Stimulated activated CD4-positive, alpha-beta T cell treated with anti-CD3 and anti-CD28 coated beads, Interleukin-12 subunit alpha, Interleukin-12 subunit beta, amount 100 ng/mL, for 48 hours (primary cell): ENCODE results near the gene MYO10.

Experiments
- DNase-seq, 3 donors: peaks; one replicate each; pipeline ENCODE4 v3.0.0-alpha.2; 2020; ENCODE audit warnings: low read depth in 2 of 3, low spot score in 1 of 3

The MYO10 gene

DNA sequence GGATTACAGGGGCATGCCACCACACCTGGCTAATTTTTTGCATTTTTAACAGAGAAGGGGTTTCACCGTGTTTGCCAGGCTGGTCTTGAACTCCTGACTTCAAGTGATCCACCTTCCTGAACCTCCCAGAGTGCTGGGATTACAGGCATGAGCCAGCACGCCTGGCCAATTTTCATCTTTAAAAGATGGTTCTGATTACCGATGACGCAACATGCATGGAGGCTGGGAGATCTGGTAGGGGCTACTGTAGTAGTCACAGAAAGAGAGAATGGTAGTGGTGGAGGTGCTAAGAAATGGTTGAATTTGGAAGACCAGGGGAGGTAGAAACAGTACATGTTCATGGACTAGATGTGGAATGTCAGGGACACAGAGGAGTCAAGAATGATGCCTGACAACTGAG is 296.9 kb downstream of the MYO10 start:
- no peak for DNase-seq

DNA sequence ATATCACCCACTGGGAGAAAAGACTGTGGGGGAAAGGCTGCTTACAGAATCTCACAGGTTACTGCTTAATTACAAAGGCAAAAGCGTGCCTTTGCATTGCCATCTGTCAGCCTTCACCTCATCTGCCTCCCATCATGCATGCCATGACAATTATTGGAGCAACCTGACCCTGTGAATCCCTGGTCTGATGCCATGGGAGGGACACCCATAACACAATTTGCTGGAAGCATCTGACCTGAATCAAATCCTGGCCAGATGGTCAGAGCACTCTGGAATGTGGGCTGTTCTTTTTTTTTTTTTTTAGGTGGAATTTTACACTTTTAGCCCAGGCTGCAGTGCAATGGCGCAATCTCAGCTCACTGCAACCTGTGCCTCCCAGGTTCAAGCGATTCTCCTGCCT is 307.7 kb downstream of the MYO10 start:
- no peak for DNase-seq

DNA sequence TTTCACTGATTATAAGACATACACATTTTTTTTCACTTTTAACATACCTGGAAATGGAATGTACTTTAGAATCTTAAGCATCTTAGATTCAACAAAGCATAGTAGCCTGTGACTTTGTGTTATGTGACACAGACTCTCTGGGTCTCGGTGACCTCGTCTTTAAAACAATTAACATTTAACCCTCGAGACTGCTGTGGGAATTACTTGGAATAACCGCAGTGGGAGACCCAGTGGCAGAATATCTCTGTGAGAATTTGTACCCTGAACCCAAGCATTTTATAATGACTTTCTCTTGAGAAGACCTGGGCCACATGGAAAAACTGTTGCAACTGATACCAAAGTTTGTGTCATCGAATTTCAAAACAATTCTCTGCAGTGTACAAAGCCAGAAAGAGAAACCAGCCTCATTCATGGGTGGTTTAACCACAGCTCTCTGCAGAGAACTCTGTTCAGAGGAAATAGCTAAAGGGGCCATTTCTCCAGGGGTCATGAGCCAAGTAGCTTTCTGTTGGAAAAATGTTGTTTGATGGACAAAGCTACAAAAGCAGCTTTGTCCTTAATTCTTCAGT is 309.3 kb downstream of the MYO10 start:
- peak in 1 of 3 donors; percentile 34 for DNase-seq

DNA sequence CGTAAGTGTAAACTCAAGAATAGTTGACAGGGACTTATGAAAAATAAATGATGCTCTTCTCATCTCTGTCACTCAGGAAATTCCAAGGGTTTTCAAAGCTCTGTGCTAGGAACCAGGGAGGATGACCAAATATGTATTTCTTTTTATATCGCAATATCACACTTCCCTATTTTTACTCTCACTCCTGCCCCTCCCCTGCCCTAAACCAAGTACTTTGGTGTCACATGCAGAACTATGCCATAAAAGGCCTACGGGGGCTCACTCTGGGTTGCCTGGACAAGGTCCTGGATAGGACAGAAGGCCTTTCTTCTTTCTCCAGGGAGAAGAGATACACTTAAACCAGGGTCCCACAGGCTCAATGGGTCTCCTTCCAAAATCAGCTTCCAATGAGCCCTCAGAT is 311.0 kb downstream of the MYO10 start:
- DNase-seq, result no peak

DNA sequence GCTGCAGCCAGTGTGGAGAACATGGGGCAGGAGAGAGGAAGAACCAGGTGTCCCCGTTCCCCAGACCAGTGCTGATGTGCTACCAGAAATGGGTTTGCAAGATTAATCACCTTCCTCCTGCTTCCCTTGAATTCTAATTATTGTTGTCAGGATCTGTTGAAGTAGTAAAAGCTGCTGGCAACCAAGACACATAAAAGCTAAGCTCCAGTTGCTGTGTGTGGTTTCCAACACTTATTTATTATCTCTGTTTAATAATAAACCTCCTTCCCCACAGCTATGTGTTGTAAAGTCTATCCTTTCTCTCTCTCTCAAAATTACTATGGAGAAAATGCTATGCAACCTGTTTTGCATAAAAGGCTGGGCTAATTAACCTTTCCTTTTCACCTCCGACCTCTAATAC is 317.0 kb downstream of the MYO10 start:
- no peak for DNase-seq

DNA sequence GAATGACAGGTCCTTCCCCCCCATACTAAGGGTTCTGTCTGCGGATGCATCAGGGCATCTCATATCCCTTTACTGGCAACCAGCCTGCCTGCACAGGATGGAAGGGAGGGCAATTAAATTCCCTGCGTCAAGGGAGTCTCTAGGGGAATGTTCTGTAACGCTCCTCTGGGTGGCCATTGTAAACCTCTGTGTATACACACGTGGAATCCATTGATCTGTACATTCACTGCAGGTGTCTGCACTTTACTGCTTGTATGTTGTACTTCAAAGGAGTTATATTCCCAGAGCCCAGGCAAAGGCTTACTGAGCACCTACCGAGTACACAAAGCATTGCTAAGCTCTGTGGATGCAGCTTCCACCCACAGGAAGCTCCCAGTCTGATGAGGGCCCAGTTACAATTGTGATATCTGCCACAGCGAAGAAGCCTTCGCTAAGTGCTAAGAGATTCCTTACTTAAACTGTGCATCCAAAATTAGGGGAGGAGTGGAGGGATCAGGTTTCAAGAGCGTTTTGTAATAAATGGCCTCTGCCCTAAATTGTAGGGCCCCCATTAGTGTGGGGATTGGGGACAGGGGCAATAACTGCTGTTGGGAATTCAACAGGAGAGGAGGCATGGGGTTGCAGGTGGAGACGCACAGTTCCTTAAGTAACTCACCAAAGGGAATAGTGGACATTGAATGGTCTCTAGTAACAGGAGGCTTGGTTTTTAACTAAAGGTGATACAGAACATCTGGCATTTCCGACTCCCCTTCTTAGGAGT is 317.8 kb downstream of the MYO10 start:
- no peak for DNase-seq

DNA sequence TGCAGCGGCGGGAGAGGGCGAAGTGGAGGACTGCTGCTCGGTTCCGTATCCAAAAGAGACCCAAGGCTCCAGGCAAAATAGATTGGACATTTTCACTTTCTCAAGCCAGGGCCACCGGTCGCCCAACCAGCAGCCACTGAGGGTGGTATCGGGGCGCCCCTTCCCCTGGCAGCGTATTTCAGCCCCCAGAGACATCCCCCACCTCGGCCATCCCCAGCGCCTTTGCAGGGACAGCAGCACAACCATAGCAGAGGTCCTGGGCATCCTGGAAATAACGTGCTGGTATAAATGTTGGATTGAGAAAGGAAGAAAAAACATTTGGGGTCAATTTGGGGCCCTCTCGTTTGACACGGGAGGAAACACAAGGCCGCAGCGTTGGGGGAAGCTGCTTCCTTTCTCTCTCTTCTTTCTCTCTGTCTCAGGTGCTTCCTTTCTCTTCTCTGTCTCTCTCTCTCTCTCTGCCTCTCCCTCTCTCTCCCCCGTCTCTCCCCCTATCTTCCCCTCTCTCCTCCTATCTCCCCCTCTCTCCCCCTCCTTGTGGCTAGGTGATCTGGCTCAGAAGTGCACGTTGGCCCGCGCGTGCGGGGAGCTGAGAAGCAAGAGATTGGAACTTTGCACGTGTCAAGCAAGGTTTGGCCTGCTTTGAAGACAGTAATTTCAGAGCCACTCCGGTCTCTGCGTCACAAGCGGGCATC is 318.7 kb downstream of the MYO10 start:
- peak in 2 of 3 donors; percentile 26 to 37 for DNase-seq

DNA sequence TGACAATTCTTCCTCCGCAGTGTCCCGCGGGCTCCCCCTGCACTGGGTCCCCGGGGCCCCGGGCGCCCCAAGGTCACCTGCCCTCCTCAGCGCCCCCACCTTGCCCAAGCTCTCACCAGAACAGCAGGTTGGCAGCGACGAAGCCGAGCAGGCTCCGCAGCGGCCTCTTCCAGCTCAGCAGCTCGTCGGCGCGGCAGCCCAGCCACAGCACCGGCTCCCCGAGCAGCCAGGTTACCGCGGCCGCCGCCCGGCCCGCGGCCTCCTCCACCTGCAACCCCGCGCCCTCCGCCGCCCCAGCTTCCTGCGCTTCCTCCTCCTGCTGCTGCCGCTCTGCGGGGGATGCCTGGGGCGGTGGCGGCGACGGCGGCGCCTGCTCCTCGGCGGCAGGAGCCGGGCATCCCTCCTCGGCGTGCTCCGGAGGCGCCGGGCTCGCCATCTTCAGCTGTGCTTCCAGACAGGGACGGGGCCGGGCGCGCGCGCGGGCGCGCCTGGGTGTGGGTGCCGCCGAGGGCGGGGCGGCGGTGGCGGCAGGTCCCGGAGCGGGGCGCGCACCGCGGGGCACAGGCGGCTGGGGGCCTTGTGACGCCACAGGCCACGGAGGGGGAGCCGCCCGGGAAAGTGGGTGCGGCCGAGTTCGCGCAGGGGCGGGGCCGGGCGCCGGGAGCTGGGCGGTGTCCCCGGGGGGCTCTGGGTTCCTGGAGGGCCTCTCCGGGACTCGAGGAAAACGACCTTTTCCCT is 319.4 kb downstream of the MYO10 start, which contains the start of gene RETREG1:
Gene RETREG1 (minus strand): TSS at position 462 of the 738 bp plus-strand sequence. CDS start 26 bp downstream, at position 436.
- DNase-seq, result peak; percentile 62 to 72 (median 63)

DNA sequence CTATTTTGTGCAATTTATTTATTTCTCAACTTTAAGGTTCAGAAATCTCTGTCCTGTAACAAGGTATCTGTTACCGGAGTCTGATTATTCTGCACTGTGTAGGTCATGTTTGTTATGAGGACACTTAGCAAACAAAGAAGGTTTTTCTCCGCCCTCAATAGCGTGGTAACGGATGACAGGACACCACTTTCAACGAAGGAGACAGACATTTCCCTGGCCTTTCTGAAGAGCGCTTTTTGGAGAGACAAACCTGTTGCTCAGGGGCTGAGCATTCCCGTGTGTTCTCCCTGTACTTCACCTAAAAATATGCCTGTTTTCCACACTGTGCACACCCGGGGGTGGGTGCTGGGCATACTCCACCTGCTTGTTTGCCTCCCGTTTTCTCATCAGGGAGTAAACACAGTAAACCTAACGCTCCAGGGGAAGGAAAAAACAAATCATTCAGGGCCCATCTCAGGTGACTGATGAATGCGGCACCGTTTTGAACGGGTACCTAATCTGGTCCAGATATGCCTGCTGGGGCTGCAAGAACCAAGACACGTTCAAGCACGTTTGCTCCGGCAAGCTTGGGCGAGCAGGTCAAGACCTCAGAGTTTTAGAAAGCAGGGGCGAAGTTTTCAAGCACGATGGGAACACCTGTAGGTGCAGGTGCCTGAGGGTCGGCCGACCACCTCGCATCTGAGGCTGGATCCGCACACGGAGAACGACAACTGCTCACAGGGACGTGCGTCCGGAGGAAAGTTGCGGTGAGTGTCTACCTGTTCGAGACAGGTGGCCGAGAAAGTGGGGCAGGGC is 320.1 kb downstream of the MYO10 start:
- DNase-seq, result peak in 1 of 3 donors; percentile 11

DNA sequence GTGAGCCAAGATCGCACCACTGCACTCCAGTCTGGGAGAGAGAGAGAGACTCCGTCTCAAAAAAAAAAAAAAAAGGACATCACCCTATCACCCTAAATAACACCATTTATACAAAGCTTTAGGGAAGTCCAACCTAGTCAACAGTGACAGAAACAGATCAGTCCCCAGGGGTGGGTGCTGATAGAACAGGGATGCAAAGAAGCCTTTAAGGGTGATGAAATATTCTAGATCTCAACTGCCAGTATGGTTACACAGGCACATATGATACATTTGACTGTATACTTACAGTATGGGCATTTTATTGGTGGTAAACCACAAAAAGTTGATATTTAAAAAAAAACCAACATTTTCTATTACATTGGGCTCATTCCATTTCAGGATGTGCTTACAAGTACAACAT is 324.1 kb downstream of the MYO10 start:
- DNase-seq, result no peak
